NCI-H446 (cell line): ENCODE results near the gene PIPOX.

Experiments used
- DNase-seq, 2 experiments: peaks; one replicate each; lab custom pipeline; 2025; lab: John Stamatoyannopoulos, UW

PIPOX gene

GRCh38 chr17:29100296-29100695 lies 57.4 kb downstream of the PIPOX start:
- DNase-seq = no peak

- no peak for DNase-seq
Observed at GRCh38 chr17:29102046-29102445, 59.1 kb downstream of the PIPOX start.

- no peak for DNase-seq
Observed at GRCh38 chr17:29102741-29103181, 59.8 kb downstream of the PIPOX start.

- no peak for DNase-seq
Observed at GRCh38 chr17:29103341-29103740, 60.4 kb downstream of the PIPOX start.
